Type B pancreatic cell (in vitro differentiated cells): ENCODE results near the gene KRT71. TPM values are rescaled to one million over a fixed set of nuclear protein-coding genes. Genes with fewer than 3 reads are reported as not detected.
"Not testable (repeated sequence)": the region's sequence is repeated elsewhere in the genome, so short reads cannot be mapped to it uniquely, and the experiment has no call there.

Experiments used
- DNase-seq: peaks from one replicate; pipeline ENCODE4 v3.0.0; 2021; ENCODE audit warnings: mixed read lengths; ENCODE audit not compliant: unreplicated experiment; ENCODE audit errors: extremely low spot score
- H3K27ac Mint-ChIP-seq: 2 replicates; pipeline ENCODE4 v1.8.0; 2021; ENCODE audit warnings: mild to moderate bottlenecking, mixed read lengths
- H3K27me3 Mint-ChIP-seq: 2 replicates; pipeline ENCODE4 v1.8.0; 2021; ENCODE audit warnings: mixed read lengths
- H3K36me3 Mint-ChIP-seq: 2 replicates; pipeline ENCODE4 v1.8.0; 2021; ENCODE audit warnings: mixed read lengths
- H3K4me1 Mint-ChIP-seq: one replicate; pipeline ENCODE4 v1.8.0; 2021; ENCODE audit warnings: mixed read lengths; ENCODE audit not compliant: unreplicated experiment
- H3K4me3 Mint-ChIP-seq: 2 replicates; pipeline ENCODE4 v1.8.0; 2021; ENCODE audit warnings: mild to moderate bottlenecking, mixed read lengths
- H3K9me3 Mint-ChIP-seq: 2 replicates; pipeline ENCODE4 v1.8.0; 2021; ENCODE audit warnings: mixed read lengths
- total RNA-seq: library from RNA; stranded (reverse); gene quantifications from 2 replicates; pipeline ENCODE4 v1.2.1, GENCODE V29; 2021; ENCODE audit warnings: low replicate concordance
- TF ChIP-seq, protein P1 (sequence below): fragments of 200-600 bp; sonication (generic); conservative IDR thresholded peaks from 2 replicates; pipeline ENCODE4 v1.5.0; 2021; ENCODE audit warnings: antibody characterized with exemption, mild to moderate bottlenecking

Gene KRT71
- total RNA-seq, 1 donor from 2014 or later, result not detected

DNA sequence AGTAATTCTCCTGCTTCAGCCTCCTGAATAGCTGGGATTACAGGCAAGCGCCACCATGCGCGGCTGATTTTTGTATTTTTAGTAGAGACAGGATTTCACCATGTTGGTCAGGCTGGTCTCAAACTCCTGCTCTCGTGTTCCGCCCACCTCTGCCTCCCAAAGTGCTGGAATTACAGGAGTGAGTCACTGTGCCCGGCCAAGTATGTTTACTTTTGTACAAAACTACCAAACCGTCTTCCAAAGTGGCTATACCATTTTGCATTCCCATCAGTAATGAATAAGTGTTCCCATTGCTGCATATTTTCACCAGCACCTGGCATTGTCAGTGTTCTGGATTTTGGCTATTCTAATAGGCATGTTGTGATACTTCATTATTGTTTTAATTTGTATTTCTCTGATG is 51.5 kb downstream of the KRT71 start:
- peaks cover 10% of the 10 kb centered on the region for H3K27me3 Mint-ChIP-seq
- TF ChIP-seq, protein P1, sequence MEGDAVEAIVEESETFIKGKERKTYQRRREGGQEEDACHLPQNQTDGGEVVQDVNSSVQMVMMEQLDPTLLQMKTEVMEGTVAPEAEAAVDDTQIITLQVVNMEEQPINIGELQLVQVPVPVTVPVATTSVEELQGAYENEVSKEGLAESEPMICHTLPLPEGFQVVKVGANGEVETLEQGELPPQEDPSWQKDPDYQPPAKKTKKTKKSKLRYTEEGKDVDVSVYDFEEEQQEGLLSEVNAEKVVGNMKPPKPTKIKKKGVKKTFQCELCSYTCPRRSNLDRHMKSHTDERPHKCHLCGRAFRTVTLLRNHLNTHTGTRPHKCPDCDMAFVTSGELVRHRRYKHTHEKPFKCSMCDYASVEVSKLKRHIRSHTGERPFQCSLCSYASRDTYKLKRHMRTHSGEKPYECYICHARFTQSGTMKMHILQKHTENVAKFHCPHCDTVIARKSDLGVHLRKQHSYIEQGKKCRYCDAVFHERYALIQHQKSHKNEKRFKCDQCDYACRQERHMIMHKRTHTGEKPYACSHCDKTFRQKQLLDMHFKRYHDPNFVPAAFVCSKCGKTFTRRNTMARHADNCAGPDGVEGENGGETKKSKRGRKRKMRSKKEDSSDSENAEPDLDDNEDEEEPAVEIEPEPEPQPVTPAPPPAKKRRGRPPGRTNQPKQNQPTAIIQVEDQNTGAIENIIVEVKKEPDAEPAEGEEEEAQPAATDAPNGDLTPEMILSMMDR, result no peak
- no peaks in the 10 kb centered on the region for H3K4me1 Mint-ChIP-seq
- no peak overlapping the region for H3K27ac Mint-ChIP-seq
- DNase-seq, result no peak
- H3K36me3 Mint-ChIP-seq, result no peaks in the 10 kb centered on the region
- H3K4me3 Mint-ChIP-seq, result no peak overlapping the region
- peaks cover 4% of the 10 kb centered on the region for H3K9me3 Mint-ChIP-seq

DNA sequence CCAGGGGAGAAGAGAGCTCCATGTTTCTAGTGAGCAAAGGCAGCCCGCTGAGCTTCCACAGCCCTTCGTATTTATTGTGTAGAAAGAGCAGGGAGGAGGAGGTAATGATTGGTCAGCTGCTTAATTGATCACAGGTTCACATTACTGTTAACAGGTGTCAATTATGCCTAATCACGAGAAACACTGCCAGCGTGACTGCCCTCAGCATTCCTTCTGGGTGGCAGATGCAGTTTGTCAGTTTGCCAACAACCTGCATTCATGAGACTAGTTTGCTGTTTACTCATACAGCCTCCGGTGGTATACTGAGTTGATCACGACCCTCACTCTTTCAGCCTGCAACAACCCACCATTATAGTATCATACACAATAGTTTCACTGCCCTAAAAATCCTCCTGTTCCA is 52.4 kb downstream of the KRT71 start:
- H3K9me3 Mint-ChIP-seq, DNase-seq, H3K4me1 Mint-ChIP-seq, H3K4me3 Mint-ChIP-seq, H3K36me3 Mint-ChIP-seq, H3K27ac Mint-ChIP-seq: not testable (repeated sequence)
- H3K27me3 Mint-ChIP-seq, result peaks cover 13% of the 10 kb centered on the region

DNA sequence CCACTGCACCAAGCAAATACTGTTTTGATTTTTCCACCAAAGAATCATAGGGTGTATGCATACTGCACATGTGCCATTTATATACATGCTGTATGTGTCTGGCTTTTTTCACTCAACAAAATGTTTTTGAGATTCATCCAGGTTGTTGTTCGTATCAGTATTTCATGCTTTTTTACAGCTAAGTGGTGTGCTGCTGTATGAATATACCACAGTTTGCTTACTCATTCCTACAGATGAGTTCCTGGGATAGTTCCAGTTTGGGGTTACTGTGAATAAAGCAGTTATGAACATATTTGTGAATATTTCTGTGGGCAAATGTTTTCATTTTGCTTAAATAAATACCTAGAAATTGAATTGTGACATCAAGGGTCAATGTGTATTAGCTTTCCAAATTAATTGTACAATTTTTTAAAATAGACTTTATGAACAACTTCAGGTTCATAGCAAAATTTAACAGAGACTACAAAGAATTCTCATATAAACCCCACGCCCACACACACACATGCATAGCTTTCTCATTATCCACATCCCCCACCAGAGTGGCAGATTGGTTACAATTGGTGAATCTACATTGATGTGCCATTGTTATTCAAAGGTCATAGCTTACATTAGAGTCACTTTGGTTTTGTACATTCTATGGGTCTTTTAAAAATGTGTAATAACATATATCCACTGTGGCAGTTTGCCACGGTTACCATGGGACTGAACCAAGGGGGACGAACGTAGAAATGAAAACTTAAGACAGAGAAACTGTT is 53.0 kb downstream of the KRT71 start:
- Mint-ChIP-seq H3K9me3 (peaks cover 4% of the 10 kb centered on the region), H3K4me1 (peaks cover 8% of the 10 kb centered on the region), H3K27me3 (peaks cover 13% of the 10 kb centered on the region), H3K36me3 (no peaks in the 10 kb centered on the region), H3K27ac (no peak overlapping the region), H3K4me3 (no peak overlapping the region)
- TF ChIP-seq, protein P1, result no peak
- DNase-seq, result no peak

DNA sequence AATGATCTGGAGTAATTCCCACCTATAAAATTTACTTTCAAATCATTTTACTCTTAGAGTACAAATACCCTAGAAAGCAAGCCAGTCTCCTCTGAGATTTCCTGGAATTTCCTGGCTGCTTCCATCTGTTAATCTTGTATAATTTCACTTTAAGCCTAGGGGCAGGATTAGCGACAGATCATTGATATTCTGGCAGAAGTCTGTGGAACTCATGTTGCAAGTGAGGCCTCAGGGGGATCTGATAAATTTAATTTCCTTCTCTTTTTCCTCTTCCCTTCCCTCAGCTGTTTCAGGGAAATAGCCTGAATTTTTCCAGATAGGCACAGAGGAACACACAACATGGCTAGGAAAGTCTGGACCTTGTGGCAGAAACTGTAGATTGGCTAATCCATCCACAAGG is 54.0 kb downstream of the KRT71 start:
- Mint-ChIP-seq H3K4me3 (no peak overlapping the region), H3K36me3 (no peaks in the 10 kb centered on the region), H3K27ac (no peak overlapping the region), H3K27me3 (peaks cover 16% of the 10 kb centered on the region), H3K9me3 (peaks cover 4% of the 10 kb centered on the region), H3K4me1 (peaks cover 8% of the 10 kb centered on the region)
- TF ChIP-seq, protein P1, result no peak
- no peak for DNase-seq

DNA sequence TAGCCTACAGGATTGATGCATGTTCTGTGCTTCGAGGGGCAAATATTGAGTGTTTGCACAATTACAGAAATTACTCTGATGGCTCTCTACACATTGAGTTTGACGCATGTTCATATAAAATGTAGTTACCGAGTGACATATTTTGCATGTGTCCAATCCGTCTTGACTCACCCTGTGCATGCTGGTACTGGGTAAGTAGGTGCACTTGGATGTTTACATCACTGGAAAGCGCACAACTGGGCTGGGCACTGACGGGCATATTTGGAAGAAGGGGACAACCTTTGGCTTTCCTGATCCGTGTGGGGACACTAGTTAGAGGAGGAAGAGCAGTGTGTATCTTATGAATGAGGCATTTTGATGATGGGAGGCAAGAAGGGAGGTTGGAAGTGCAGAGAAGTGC is 55.0 kb downstream of the KRT71 start:
- H3K27me3 Mint-ChIP-seq, result peaks cover 24% of the 10 kb centered on the region
- H3K36me3 Mint-ChIP-seq, result no peaks in the 10 kb centered on the region
- H3K4me1 Mint-ChIP-seq, result peaks cover 8% of the 10 kb centered on the region
- peaks cover 4% of the 10 kb centered on the region for H3K9me3 Mint-ChIP-seq
- H3K27ac Mint-ChIP-seq, result no peak overlapping the region
- DNase-seq, result no peak
- TF ChIP-seq, protein P1, result no peak
- H3K4me3 Mint-ChIP-seq, result no peak overlapping the region

DNA sequence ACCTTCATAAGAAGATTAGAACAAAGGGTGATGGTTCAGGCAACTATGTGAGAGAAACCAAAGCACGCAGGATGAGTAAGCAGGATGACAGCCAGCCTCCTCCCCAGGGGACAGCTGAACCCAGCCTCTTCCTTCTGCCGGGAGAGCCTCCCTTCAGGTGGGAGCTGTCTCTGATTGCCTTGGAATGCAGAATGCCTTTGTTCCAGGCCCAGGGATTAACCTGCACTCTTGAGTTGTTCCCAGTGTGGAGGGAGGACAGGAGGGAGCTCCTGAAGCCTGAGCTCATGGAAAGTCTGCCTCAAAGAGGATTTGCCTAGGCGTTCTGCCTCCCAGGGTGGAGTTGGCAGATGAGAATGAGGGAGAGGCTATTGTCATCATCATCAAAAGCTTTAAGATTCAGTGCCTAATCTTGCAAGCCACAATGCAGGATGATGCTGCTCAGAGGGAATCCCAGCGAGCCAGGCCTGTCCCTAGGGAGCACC is 56.3 kb downstream of the KRT71 start:
- no peaks in the 10 kb centered on the region for H3K36me3 Mint-ChIP-seq
- peaks cover 30% of the 10 kb centered on the region for H3K27me3 Mint-ChIP-seq
- peaks cover 4% of the 10 kb centered on the region for H3K9me3 Mint-ChIP-seq
- H3K27ac Mint-ChIP-seq, result peak overlapping the region; percentile 68
- no peak overlapping the region for H3K4me3 Mint-ChIP-seq
- DNase-seq, result no peak
- peaks cover 8% of the 10 kb centered on the region for H3K4me1 Mint-ChIP-seq
- TF ChIP-seq, protein P1, result no peak
